NCI-H524 treated with DMSO at 0.1 percent for 48 hours (cell line): ENCODE results near the gene STKLD1.
"Not testable (repeated sequence)": the region's sequence is repeated elsewhere in the genome, so short reads cannot be mapped to it uniquely, and the experiment has no call there.

Experiments used
- DNase-seq: peaks from one replicate; lab custom pipeline; 2025; lab: John Stamatoyannopoulos, UW

STKLD1 gene

DNA sequence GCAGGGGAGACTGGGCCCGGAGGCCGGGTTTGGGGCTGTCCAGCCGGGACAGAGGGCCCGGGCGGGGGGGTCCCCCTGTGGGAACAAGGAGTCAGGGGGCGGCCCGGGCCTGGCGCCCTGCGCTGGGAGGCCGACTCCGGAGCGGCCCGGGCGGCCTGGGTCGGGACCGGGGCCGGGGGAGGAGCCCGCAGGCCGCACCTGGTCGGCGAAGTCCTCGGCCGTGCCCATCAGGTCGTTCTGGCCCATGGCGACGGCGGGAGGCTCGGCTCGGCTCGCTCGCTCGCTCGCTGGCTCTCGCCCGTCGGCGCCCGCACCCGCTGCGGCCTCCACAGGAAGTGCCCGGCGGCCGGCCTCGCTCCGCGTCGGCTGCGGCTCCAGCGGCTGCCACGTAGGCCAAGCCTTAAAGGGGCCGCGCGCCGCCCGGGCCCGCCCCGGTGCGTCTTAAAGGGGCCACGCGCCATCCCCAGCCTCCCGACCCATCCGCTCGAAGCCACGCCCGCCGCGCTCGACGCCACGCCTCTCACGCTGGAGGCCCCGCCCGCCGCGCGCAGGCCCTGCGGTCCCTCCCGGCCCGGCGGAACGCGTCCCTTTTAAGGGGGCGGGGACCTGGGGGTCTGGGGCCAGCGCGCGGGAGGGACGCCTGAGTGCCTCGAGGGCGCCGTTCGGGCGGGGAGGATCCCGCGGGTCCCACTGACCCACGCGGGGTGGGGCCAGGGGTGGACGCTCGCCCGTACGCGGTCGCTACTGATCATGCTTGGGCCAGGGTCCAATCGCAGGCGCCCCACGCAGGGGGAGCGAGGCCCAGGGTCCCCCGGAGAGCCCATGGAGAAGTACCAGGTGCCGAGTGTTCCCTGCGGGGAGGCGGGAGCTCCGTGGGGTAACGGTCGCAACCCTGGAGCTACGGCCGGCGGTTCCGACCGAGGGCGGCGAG, at the start of gene STKLD1, which contains the start of gene SURF4:
Gene STKLD1 (plus strand): TSS at position 643 of the 931 bp plus-strand sequence. CDS start 108 bp downstream, at position 751.
Gene SURF4 (minus strand): TSS at position 337 of the 931 bp plus-strand sequence. CDS start 91 bp downstream, at position 246.
- peak; percentile 62 for DNase-seq

DNA sequence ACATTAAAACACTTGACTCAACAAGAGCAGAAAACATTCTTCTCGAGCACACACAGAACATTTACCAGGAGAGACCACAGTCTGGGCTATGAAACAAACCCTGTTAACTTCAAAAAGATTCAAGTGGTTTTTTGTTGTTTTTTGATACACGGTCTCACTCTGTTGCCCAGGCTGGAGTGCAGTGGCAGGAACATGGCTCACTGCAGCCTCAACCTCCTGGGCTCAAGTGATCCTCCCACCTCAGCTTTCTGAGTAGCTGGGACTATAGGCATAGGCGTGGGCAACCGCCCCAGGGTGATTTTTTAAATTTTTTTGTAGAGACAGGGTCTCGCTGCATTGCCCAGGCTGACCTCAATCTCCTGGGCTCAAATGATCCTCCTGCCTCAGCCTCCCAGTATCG, 49.1 kb upstream of the STKLD1 start:
- not testable (repeated sequence) for DNase-seq

DNA sequence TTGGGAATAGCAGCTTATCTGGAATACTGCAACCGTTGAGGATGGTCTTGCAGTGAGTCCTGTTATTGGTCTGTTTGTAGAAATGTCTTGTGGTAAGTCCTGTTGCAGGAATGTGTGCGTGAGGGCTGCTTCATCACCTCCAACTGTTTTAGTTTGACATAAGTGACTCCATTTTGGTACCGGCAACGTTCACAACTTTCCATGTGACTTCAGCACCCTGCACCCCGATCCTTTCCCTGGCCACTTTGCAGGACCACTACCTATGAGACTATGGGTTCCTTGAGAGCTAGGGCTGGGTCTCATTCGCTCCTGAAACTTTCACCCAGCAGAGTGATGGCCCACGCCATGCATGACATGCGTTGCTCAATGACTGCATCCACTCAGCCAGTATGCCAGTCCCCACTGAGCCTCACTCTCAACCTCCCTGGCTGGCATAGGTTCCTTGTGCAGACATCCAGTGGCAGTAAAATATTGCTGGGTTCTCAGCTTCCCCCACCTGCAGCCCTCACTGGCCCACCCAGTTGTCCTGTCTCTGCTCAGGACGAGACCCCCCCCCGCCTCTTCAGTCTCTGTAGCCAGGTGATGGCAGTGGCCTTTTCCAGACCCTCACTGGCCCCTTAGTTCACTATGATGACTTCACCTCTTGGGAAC, 48.2 kb upstream of the STKLD1 start:
- no peak for DNase-seq

DNA sequence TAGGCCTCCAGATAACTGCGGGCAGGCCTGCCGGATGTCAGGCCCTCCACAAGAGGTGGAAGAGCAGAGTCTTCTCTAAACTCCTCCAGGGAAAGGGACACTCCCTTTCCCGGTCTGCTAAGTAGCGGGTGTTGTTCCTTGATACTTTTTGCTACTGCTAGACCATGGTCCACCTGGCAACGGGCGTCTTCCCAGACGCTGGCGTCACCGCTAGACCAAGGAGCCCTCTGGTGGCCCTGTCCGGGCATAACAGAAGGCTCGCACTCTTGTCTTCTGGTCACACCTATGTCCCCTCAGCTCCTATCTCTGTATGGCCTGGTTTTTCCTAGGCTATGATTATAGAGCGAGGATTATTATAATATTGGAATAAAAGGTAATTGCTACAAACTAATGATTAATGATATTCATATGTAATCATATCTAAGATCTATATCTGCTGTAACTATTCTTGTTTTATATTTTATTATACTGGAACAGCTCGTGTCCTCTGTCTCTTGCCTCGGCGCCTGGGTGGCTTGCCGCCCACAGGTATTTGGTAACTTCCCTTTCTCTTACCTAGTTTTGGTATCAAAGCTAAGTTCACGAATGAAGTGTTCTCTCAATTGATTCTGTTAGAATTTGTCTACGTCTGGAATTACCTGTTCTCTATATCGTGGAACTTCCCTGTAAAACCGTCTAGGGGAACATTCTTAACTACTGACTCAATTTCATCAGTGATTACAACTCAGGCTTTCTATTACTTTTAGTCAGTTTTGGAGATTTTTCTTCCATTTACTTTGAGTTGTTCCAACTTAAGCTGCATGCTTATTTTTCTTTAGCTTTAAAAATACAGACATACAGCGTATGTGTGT, 46.6 kb upstream of the STKLD1 start:
- DNase-seq = peak; percentile 19

DNA sequence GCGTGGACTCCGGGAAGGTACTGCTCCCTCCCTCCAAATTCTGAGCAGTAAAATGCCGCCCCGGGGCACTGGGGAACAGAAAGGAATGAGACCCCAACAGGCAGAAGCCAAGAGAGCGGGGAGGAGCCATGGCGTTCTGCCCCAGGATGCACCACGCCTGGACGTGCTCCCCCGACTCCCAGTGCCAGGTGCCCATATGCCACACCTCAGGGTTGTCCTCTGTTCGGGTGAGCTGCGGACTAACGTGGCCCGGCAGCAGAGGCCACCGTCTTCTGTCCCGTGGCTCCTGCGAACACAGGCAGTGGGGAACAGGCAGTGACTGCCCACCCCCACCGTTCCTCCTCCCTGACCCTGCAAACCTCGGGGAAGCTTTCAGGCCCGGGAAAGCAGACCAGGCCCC, 44.9 kb upstream of the STKLD1 start:
- DNase-seq = no peak

DNA sequence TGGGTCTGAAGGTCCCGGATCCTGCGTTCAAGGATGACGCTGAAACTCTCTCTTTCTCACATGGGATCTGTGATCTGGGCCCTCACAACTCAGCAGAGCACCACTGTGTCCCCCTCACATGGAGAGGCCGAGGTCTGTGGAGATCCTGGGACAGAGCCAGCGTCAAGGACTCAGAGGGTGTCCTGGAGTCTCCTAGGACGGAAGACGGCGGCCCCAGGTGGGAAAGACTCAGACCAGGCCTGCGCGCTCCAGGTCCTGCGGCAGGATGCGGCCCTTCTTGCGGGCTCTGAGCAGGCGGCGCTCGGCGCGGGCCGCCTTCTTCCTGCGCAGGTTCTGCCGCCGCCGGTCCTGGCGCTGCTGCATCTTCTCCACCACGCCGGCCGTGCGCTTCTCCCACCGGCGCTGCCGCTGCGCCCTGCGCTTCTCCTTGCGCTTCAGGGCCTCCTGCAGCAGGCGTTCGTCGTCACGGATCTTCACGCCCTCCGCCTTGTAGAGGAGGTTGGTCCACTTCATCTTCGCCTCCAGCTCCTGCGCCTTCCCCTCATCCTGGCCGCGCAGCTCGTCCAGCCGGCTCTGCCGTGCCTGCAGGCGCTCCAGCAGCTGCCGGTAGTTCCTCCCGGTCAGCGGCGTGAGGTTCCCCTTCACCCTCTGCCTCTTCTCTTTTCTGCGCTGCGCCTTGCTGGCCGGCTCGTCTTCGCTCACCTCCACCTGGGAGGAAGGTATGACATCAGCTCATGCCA, 44.4 kb upstream of the STKLD1 start:
- DNase-seq = no peak

DNA sequence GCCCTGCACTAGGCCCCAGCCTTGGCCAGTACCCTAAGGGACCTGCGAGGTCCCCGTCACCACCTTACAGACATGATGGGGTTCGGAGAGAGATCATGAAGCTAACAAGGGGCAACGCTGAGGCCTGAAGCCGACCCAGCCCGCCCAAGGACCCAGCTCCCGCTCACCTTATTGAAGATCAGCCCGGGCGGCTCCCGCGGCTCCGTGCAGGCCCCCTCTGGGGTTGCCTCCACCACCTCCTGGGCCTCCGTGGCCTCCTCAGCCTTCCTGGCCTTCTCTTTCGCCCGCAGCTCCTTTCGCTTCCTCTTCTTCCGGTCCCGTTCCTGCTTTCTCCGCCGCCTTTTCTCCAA, 43.8 kb upstream of the STKLD1 start:
- no peak for DNase-seq

DNA sequence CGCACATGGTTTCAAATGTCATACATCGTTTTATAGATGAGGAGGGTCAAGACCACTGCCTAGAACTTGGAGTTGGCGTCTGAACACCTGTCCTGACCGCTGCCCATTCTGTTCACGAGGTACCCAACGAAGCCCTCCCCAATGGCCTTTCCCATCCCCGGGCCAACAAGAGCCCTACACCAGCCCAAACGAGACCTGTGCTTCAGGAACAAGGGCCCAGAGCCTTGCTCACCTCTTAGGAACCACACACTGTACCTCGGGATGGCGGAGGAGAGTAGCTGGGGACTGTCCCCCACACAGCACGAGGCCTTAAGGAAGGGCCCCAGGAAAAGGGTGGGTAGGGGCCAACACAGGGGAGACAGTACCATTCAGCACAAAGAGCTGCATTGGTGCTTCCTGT, 43.2 kb upstream of the STKLD1 start:
- no peak for DNase-seq

DNA sequence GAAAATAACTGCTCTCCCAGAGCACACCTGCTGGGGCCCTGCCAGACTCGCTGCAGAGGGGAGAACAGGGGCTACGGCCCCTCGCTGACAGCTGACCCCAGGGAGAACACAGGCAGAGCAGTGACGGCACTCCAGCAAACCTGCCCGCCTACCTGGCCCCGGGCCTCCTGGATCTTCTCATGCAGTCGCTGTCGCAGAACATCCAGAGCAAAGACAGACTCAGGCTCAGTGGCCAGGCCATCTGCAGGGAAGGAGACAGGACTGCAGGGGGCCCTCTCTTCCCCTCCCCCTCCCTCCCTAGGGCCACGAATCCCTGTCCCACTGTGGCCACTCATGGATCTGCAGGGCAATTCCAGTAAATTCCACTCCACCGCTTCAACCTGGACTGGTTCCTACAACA, 42.6 kb upstream of the STKLD1 start:
- no peak for DNase-seq

DNA sequence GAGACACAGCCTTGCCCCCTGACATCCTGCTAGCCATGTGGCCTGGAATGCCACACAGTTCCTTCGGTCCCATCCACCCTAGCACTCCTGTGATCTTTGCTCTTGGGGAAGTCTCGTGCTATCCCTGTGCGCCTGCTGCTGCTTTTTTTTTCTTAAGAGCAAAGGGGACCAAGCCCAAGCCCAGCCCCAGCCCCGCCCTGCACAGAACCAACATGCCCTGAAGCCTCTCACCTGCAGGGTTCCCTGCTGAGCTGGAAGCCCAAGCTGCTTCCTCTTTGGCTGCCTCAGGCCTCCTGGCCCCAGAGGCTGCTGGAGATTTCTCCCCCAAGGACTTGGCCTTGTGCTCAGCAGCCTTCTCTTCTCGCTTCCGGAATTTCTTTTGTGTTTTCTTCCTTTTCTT, 42.0 kb upstream of the STKLD1 start:
- no peak for DNase-seq

DNA sequence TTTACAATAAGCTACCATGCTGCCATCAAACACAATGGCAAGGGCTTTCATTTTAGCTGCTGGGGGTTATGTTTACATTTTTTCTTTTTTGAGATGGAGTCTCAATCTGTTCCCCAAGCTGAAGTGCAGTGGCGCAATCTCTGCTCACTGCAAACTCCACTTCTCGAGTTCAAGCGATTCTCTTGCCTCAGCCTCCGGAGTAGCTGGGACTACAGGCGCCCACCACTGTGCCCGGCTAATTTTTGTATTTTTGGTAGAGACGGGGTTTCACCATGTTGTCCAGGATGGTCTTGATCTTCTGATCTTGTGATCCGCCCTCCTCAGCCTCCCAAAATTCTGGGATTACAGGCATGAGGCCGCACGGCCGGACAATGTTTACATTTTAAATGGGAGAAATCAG, 41.3 kb upstream of the STKLD1 start:
- DNase-seq = not testable (repeated sequence)

DNA sequence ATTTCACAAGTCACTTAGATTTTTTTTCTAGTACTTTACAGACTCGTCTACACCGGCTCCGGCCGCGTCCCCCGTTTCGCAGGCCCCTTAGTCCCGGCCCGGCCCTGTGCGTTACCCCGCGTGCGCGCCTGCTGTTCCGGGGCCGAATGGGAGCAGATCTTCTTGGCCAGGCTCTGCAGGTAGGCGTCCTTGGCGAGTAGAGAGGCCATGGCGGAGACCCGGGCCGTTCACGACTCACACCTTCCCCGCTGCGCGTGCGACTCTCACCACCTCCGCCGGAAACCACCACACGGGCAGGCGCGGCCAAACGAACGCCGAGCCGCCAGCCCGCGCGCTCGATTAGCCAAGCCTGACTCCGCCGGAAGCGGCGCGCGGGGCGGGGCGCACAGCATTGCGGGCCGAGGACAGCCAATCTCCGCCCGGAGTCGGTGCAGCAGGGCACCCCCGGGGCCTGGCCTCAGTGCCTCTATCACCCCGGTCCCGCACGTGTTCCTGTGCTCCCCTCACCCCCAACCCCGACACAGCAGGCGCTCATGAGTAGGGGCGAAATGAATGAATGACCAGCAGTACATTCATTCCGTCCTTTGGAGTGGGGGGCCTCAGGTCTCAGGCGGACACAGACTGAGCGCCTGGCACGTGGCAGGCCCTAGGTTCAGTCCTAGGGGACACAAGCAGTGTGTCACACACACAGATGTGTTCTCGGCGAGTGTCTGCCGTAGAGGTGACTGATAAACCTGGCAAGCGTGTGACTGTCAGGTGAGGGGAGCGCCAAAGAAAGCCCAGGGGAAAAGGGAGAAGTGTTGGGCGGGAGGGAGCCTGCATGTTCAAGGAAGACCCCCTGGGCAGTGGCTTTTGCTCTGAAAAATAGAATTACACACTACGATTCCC, 40.0 kb upstream of the STKLD1 start, which contains the start of gene SURF6:
Gene SURF6 (minus strand): TSS at position 265 of the 888 bp plus-strand sequence. CDS start 56 bp downstream, at position 209.
- DNase-seq = peak; percentile 67

DNA sequence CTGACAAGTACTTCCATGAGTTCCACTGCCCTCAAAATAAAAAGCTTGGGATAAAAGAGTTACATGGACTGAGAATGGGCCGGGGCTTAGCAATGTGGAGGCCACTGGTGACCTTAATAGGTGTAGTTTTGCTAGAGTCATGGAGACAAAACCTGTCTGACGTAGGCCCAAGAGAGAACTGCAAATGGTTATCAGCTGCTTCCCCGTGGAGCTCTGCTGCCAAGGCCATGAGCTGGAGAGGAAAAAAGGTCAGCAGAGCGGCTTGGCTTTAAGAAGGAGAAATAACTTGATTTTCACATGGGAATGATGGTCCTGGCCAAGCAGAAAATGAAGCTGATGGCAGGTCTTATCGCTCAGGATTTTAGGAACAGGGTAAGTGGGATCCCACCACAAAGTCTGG, 36.5 kb upstream of the STKLD1 start:
- no peak for DNase-seq

DNA sequence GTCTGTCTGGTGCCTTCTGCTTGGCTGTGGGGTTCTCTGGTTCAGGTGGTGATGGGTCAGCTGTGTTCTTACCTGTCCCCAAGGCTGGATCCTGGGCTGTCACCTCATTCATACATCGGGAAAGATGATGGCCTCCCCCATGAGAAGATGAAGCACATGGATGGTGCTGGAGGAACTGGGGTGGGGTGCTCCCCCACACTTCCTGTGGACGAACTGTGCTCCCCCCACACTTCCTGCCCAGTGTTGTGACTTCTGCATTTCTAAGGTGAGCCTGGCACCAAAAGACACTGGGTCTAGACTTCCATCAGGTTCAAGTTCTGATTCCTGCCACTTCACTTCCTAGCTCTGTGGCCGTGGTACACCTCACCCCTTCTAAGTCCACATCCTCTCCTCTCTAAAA, 35.9 kb upstream of the STKLD1 start:
- DNase-seq = no peak

DNA sequence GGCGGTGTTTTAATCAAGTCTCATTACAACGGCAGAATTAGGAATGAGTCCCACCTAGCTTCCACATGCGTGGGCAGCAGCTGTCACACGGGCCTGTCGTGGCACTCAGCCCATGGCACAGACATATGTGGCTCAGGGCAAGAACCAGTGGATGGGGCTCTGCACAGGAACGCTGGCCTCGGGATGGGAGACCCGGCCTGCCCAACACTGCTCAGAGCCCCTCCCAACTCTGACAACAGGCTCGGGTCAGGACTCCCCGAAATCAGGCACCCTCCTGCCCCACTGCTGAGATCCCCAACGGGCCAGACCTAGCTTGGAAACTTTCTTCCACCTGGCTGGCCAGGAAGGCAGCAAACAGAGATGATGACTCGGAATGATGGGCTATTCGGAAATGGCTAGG, 35.2 kb upstream of the STKLD1 start:
- no peak for DNase-seq

DNA sequence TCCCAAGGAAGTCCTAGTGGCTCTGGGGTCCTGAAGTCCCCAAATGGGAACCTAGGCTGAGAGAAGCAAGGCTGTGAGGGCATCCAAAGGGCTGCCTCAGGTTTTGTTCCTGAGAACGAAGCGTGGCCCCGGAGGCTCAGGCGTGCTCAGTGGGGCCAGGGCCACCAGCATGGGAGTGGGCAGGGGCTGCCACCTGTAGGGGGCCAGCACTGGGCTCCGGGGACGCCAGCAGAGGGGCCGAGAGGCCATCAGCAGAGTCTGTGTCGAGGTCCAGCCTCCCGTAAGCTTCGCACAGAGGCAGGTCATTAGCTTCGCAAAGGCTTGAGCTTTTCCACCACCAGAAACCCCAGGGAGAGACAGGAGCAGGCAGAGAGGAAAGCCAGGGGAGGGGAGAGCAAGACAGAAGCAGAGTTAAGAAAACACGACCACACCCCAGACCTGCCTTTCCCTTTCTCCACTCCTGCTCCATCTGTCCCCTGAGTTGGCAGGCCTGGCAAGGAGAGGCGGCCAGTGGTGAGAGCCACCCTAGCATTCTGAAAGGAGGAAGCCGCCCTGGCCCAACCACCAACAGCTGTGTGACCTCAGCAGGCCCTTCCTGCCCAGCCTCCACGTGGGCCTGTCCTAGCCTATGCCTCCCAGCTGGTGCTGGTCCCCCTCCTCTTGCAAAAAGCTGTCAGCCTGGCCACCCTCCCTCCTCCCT, 34.6 kb upstream of the STKLD1 start:
- DNase-seq = no peak

DNA sequence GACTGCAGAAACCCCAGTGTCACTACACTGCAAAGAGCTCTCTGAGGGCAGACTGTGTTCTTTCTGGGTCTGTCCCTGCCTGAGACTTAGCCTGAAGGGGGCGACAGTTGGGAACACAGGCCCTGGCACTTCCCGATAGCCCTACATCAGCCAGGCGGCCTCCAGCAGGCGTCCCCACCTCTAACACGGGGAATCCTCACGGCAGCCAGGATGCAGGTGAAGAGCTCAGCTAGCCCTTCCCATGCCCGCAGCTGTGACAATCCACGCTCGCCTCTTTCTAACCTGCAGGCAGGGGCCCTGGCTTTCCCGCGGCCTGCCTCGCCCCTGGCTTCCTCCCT, 34.1 kb upstream of the STKLD1 start:
- DNase-seq = no peak

DNA sequence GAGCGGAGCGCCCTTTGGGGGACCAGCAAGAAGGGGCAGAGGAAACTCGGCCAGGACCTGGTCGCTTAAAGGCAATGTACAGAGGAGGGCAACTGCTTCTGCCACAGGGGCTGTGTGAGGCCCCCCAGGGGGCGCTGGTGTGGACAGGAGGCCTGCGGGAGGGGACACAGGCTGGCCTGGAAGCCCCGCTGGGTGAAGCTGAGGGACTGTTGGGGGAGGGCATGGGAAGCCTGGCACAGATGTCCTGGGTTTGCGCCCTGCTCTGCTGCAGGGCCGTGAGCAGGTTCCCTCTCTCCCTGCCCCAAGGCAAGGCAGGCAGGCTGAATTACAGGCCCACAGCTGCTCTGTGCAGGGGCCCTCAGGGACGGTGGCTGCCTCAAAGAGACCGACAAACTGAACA, 33.6 kb upstream of the STKLD1 start:
- DNase-seq = no peak

DNA sequence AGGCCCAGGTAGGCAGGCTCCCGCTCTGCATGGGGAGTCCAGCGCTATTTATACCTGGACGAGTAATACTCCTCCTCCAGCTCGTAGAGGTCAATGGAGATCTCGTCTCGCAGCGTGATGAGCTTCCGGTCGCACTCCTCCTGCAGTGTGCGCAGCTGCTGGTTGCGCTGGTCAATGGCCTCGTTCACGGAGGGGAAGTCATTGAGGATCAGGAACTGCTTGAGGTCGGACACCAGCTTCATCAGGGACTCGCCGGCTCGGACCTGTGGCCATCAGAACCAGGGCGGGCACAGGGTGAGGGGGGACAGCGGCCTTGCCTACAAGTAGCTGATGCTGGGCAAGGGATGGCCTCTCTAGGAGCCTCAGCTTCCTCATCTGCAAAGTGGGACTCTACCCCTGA, 32.1 kb upstream of the STKLD1 start:
- DNase-seq = no peak

DNA sequence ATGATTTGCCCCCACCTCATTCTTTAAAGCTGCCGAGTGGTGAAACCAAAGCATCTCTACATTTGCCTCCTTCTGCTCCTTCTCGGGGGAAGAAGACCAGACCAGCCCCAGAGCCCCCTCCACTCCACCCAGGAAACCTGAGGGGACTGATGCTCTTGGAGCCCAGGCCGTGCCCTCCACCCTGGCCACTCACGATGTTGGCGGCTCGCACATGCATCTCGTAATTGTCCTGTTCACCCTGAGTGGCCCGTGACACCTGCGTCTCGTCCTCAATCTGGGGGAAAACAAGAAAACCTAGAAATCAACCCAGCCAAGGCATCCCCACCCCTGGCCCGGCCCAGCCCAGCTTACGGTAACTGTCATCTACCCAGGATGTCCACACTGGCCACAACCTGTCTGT, 31.2 kb upstream of the STKLD1 start:
- DNase-seq = no peak
